ENCODE data around the gene TNFRSF12A. TPM values are rescaled to one million over a fixed set of nuclear protein-coding genes. Genes with fewer than 3 reads are reported as not detected.

Gene TNFRSF12A
- total RNA-seq, 1 donor from 2014 or later: 7.3 TPM

- Mint-ChIP-seq H3K27ac (no peak overlapping the region), H3K4me1 (peaks cover 32% of the 10 kb centered on the region), H3K27me3 (peaks cover 32% of the 10 kb centered on the region), H3K4me3 (peak overlapping the region; percentile 83), H3K9me3 (no peaks in the 10 kb centered on the region), H3K36me3 (ENCODE audit: low read depth) (peaks cover 16% of the 10 kb centered on the region)
- DNase-seq: no peak
- intact Hi-C loops (cut with micrococcal nuclease): no loop called here
Observed at GRCh38 chr16:3030222-3031212, 10.3 kb downstream of the TNFRSF12A start.

GRCh38 chr16:3032624-3033023, 12.5 kb downstream of the TNFRSF12A start:
- peaks cover 2% of the 10 kb centered on the region for H3K36me3 Mint-ChIP-seq (ENCODE audit: low read depth)
- intact Hi-C loops (cut with micrococcal nuclease): no loop called here
- peak overlapping the region; percentile 2 for H3K27ac Mint-ChIP-seq
- H3K4me1 Mint-ChIP-seq: peaks cover 33% of the 10 kb centered on the region
- no peak for DNase-seq
- H3K27me3 Mint-ChIP-seq: peaks cover 45% of the 10 kb centered on the region
- H3K4me3 Mint-ChIP-seq: no peak overlapping the region
- H3K9me3 Mint-ChIP-seq: no peaks in the 10 kb centered on the region

- DNase-seq: no peak
- no peaks in the 10 kb centered on the region for H3K36me3 Mint-ChIP-seq (ENCODE audit: low read depth)
- intact Hi-C loops (cut with micrococcal nuclease): no loop called here
- H3K4me3 Mint-ChIP-seq: no peak overlapping the region
- peaks cover 17% of the 10 kb centered on the region for H3K4me1 Mint-ChIP-seq
- H3K27me3 Mint-ChIP-seq: peaks cover 66% of the 10 kb centered on the region
- no peaks in the 10 kb centered on the region for H3K9me3 Mint-ChIP-seq
- H3K27ac Mint-ChIP-seq: no peak overlapping the region
Observed at GRCh38 chr16:3035289-3035971, 15.3 kb downstream of the TNFRSF12A start.

- intact Hi-C loops (cut with micrococcal nuclease): no loop called here
- Mint-ChIP-seq H3K27me3 (peaks cover 66% of the 10 kb centered on the region), H3K27ac (no peak overlapping the region), H3K36me3 (ENCODE audit: low read depth) (no peaks in the 10 kb centered on the region), H3K4me1 (peaks cover 17% of the 10 kb centered on the region), H3K4me3 (no peak overlapping the region), H3K9me3 (no peaks in the 10 kb centered on the region)
- no peak for DNase-seq
Observed at GRCh38 chr16:3035972-3036725, 16.0 kb downstream of the TNFRSF12A start.

- peak within 1 kb of the TSS; percentile 39 for H3K4me3 Mint-ChIP-seq
- no peak for DNase-seq
- H3K9me3 Mint-ChIP-seq: no peaks in the 10 kb centered on the region
- peaks cover 17% of the 10 kb centered on the region for H3K4me1 Mint-ChIP-seq
- H3K27me3 Mint-ChIP-seq: peaks cover 68% of the 10 kb centered on the region
- intact Hi-C loops (cut with micrococcal nuclease): no loop called here
- H3K36me3 Mint-ChIP-seq (ENCODE audit: low read depth): no peaks in the 10 kb centered on the region
- H3K27ac Mint-ChIP-seq: no peak within 1 kb of the TSS
Observed at GRCh38 chr16:3036726-3037315, 16.7 kb downstream of the TNFRSF12A start, which contains the start of gene BICDL2. Gene BICDL2 (minus strand): TSS chr16:3036944. CDS start chr16:3035496, 1,448 bp downstream.

- no peak for DNase-seq
- Mint-ChIP-seq H3K36me3 (ENCODE audit: low read depth) (no peaks in the 10 kb centered on the region), H3K9me3 (no peaks in the 10 kb centered on the region), H3K4me1 (peaks cover 9% of the 10 kb centered on the region), H3K4me3 (no peak overlapping the region), H3K27ac (no peak overlapping the region), H3K27me3 (peaks cover 57% of the 10 kb centered on the region)
- intact Hi-C loops (cut with micrococcal nuclease): no loop called here
Observed at GRCh38 chr16:3038256-3038655, 18.1 kb downstream of the TNFRSF12A start.

- H3K9me3 Mint-ChIP-seq: no peaks in the 10 kb centered on the region
- intact Hi-C loops (cut with micrococcal nuclease): no loop called here
Observed at GRCh38 chr16:3038896-3039295, 18.7 kb downstream of the TNFRSF12A start.

GRCh38 chr16:3042376-3042775, 22.2 kb downstream of the TNFRSF12A start:
- intact Hi-C loops (cut with micrococcal nuclease): loop anchor here (5.0 kb wide), 1 partner anchor 40 kb away; no protein-coding TSS in a partner anchor
- H3K9me3 Mint-ChIP-seq: no peaks in the 10 kb centered on the region
- H3K4me3 Mint-ChIP-seq: no peak overlapping the region
- no peak for DNase-seq
- no peak overlapping the region for H3K27ac Mint-ChIP-seq
- H3K36me3 Mint-ChIP-seq (ENCODE audit: low read depth): peaks cover 2% of the 10 kb centered on the region
- peaks cover 42% of the 10 kb centered on the region for H3K27me3 Mint-ChIP-seq
- H3K4me1 Mint-ChIP-seq: peaks cover 15% of the 10 kb centered on the region

More at GRCh38 chr16:3038896-3039295, 18.7 kb downstream of the TNFRSF12A start:
- peaks cover 55% of the 10 kb centered on the region for H3K27me3 Mint-ChIP-seq
- H3K4me3 Mint-ChIP-seq: no peak overlapping the region
- DNase-seq: peak; percentile 54
- peaks cover 13% of the 10 kb centered on the region for H3K4me1 Mint-ChIP-seq
- H3K36me3 Mint-ChIP-seq (ENCODE audit: low read depth): peaks cover 1% of the 10 kb centered on the region
- H3K27ac Mint-ChIP-seq: no peak overlapping the region

GRCh38 chr16:3044708-3045107, 24.5 kb downstream of the TNFRSF12A start:
- Mint-ChIP-seq H3K27ac (peak overlapping the region; percentile 87), H3K4me3 (peak overlapping the region; percentile 89), H3K36me3 (ENCODE audit: low read depth) (peaks cover 2% of the 10 kb centered on the region), H3K4me1 (peaks cover 27% of the 10 kb centered on the region), H3K27me3 (peaks cover 27% of the 10 kb centered on the region), H3K9me3 (no peaks in the 10 kb centered on the region)
- no peak for DNase-seq
- intact Hi-C loops (cut with micrococcal nuclease): loop anchor here (5.0 kb wide), 1 partner anchor 42 kb away; no protein-coding TSS in a partner anchor

GRCh38 chr16:3045758-3046640, 25.8 kb downstream of the TNFRSF12A start, which contains the start of gene MMP25:
Gene MMP25 (plus strand): TSS chr16:3046561. CDS start chr16:3046918, 357 bp downstream.
- Mint-ChIP-seq H3K27ac (peak within 1 kb of the TSS; percentile 87), H3K4me3 (peak within 1 kb of the TSS; percentile 89), H3K36me3 (ENCODE audit: low read depth) (peaks cover 8% of the 10 kb centered on the region), H3K27me3 (peaks cover 22% of the 10 kb centered on the region), H3K4me1 (peaks cover 36% of the 10 kb centered on the region), H3K9me3 (no peaks in the 10 kb centered on the region)
- intact Hi-C loops (cut with micrococcal nuclease): no loop called here
- DNase-seq: peak; percentile 75

GRCh38 chr16:3046641-3047386, 26.6 kb downstream of the TNFRSF12A start:
- H3K27me3 Mint-ChIP-seq: peaks cover 20% of the 10 kb centered on the region
- peak overlapping the region; percentile 83 for H3K27ac Mint-ChIP-seq
- peak overlapping the region; percentile 71 for H3K4me3 Mint-ChIP-seq
- intact Hi-C loops (cut with micrococcal nuclease): no loop called here
- H3K36me3 Mint-ChIP-seq (ENCODE audit: low read depth): peaks cover 9% of the 10 kb centered on the region
- H3K4me1 Mint-ChIP-seq: peaks cover 43% of the 10 kb centered on the region
- DNase-seq: peak; percentile 78
- H3K9me3 Mint-ChIP-seq: no peaks in the 10 kb centered on the region

- peak overlapping the region; percentile 37 for H3K27ac Mint-ChIP-seq
- H3K27me3 Mint-ChIP-seq: peaks cover 20% of the 10 kb centered on the region
- intact Hi-C loops (cut with micrococcal nuclease): no loop called here
- no peaks in the 10 kb centered on the region for H3K9me3 Mint-ChIP-seq
- peak overlapping the region; percentile 71 for H3K4me3 Mint-ChIP-seq
- peaks cover 47% of the 10 kb centered on the region for H3K4me1 Mint-ChIP-seq
- H3K36me3 Mint-ChIP-seq (ENCODE audit: low read depth): peaks cover 9% of the 10 kb centered on the region
- peak; percentile 68 for DNase-seq
Observed at GRCh38 chr16:3047387-3047720, 27.2 kb downstream of the TNFRSF12A start.

All from activated CD4-positive, alpha-beta T cell treated with anti-CD3 and anti-CD28 coated beads, Interleukin-2, amount 10 ng/mL, durations not matched to agents 24 days and 14 days (primary cell).